Measurements from ENCODE around the gene IFT88. TPM values are rescaled to one million over a fixed set of nuclear protein-coding genes. Genes with fewer than 3 reads are reported as not detected.
A peak's percentile ranks its signal among the peaks of the same experiment; 100 is the strongest.

The IFT88 gene
- total and polyA plus RNA-seq, 2 of the 8 experiments (the other 6 are each of a cell fraction or from before 2014, with no cell fraction given) = 1.7 to 5.8 TPM

- Histone ChIP-seq H3K9ac (replicated peaks in 1 of 4; ENCODE audit: extremely low read depth in 1 of 4, low read depth in 3 of 4, low read length in 3 of 4) (no peak overlapping the region; a peak in 1 of 7 replicates), H2BK120ac (replicated peaks; ENCODE audit: low read depth, low read length) (no peak overlapping the region), H3K4ac (replicated peaks; ENCODE audit: insufficient read length, low read depth, low read length) (no peak overlapping the region), H3K27me3 (replicated peaks in 1 of 4; ENCODE audit: control insufficient read depth in 3 of 4, extremely low read depth in 1 of 4, insufficient read depth in 3 of 4, low read length in 3 of 4) (no peaks in the 10 kb centered on the region; a peak in 1 of 7 replicates), H3K18ac (ENCODE audit: extremely low read depth, low read length) (no peak overlapping the region), H2AK5ac (ENCODE audit: low read depth, low read length) (no peak overlapping the region), H4K91ac (replicated peaks; ENCODE audit: insufficient read length, low read length) (no peak overlapping the region), H3K4me3 (ENCODE audit: extremely low read depth in 1 of 4, insufficient read depth in 2 of 4, low read depth in 3 of 4, low read length in 4 of 4) (peak overlapping the region in 3 of 4 experiments; percentile 68 to 96 (median 74); a peak in 6 of 8 replicates), H3K9me3 (ENCODE audit: insufficient read depth in 2 of 2, low read depth in 1 of 2, low read length in 1 of 2) (no peaks in the 10 kb centered on the region), H3K14ac (ENCODE audit: insufficient read length) (no peak overlapping the region), H3K36me3 (ENCODE audit: control insufficient read depth in 2 of 4, insufficient read depth in 4 of 4, low read length in 3 of 4) (no peaks in the 10 kb centered on the region), H4K20me1 (replicated peaks in 1 of 2; ENCODE audit: control insufficient read depth in 1 of 2, insufficient read depth in 2 of 2, low read length in 2 of 2) (no peaks in the 10 kb centered on the region), H2BK12ac (ENCODE audit: low read depth, low read length) (no peak overlapping the region), H3K4me2 (ENCODE audit: insufficient read depth in 1 of 2, low read depth in 2 of 2, low read length in 2 of 2) (peak overlapping the region; percentile 79 to 97), H2BK15ac (ENCODE audit: low read length) (no peak overlapping the region), H3K79me2 (ENCODE audit: control insufficient read depth in 1 of 2, insufficient read depth in 2 of 2, low read length in 2 of 2) (no peaks in the 10 kb centered on the region), H3K27ac (ENCODE audit: low read depth, low read length) (no peak overlapping the region), H4K8ac (ENCODE audit: extremely low read depth, insufficient read depth, low read length) (no peak overlapping the region), H2BK20ac (ENCODE audit: low read length) (no peak overlapping the region), H2BK5ac (ENCODE audit: low read depth, low read length) (no peak overlapping the region), H3K23me2 (ENCODE audit: low read depth, low read length) (peaks cover 6% of the 10 kb centered on the region), H3K56ac (replicated peaks; ENCODE audit: insufficient read length, low read depth, low read length) (no peak overlapping the region), H4K5ac (ENCODE audit: insufficient read length, low read depth, low read length) (no peak overlapping the region), H3K23ac (ENCODE audit: insufficient read length) (no peak overlapping the region), H2AFZ (ENCODE audit: low read length) (no peak overlapping the region; the same call in 1 of the 2 replicates), H3K4me1 (replicated peaks in 1 of 4; ENCODE audit: control insufficient read depth in 3 of 4, insufficient read depth in 4 of 4, low read length in 3 of 4) (no peaks in the 10 kb centered on the region; a peak in 1 of 7 replicates), H3K79me1 (ENCODE audit: low read depth, low read length) (no peaks in the 10 kb centered on the region)
- FAIRE-seq (no peak), DNase-seq (ENCODE audit: low read depth in 1 of 2, low spot score in 2 of 2) (no peak)
- ChIA-PET CTCF (ENCODE audit: partially characterized antibody) (interaction anchor here (0.6 to 1.0 kb wide), 5 partner anchors 70 to 368 kb away, joined by 3 read pairs; no protein-coding TSS in a partner anchor), POLR2A (ENCODE audit: partially characterized antibody) (interaction anchor here (0.6 to 1.1 kb wide), 3 partner anchors 21 to 60 kb away, joined by 3 to 4 read pairs (median 3); no protein-coding TSS in a partner anchor)
- TF ChIP-seq CEBPB (IDR thresholded peaks at IDR 0.05; ENCODE audit: low read depth, low read length) = no peak
- TF ChIP-seq HDAC2 (IDR thresholded peaks at IDR 0.05; ENCODE audit: borderline replicate concordance in 1 of 2, low read depth in 2 of 2, low read length in 2 of 2) = no peak
- TF ChIP-seq USF2 (IDR thresholded peaks at IDR 0.05; ENCODE audit: low read length) = no peak
- 87% methylated on average over 9 of the region's 9 CpGs; no CpG with 5 or more reads in 1 of the 2 experiments for WGBS, 2 experiments (ENCODE audit: extremely low coverage in 1 of 2, insufficient coverage in 1 of 2, insufficient read length in 1 of 2, insufficient replicate concordance in 2 of 2, low coverage in 1 of 2, low lambda C conversion rate in 2 of 2, missing lambda C conversion rate in 1 of 2)
These were observed 1.0 kb downstream of the IFT88 start for GRCh38 chr13:20567881-20568528.

Measured in H1 (cell line).